Fibroblast of skin of abdomen (primary cell): ENCODE measurements around the gene EFTUD2.

Experiments used
- DNase-seq: peaks from one replicate; pipeline ENCODE4 v3.0.0-alpha.2; 2013

EFTUD2 gene

GRCh38 chr17:44910231-44911106 lies 11.2 kb upstream of the EFTUD2 start:
- no peak for DNase-seq

- peak; percentile 83 for DNase-seq
Measured at GRCh38 chr17:44909681-44910144, 10.5 kb upstream of the EFTUD2 start.

GRCh38 chr17:44908761-44909326 lies 9.6 kb upstream of the EFTUD2 start:
- DNase-seq, result no peak

GRCh38 chr17:44907729-44908470 lies 8.7 kb upstream of the EFTUD2 start:
- DNase-seq, result no peak

GRCh38 chr17:44906763-44907728 lies 7.8 kb upstream of the EFTUD2 start:
- no peak for DNase-seq

GRCh38 chr17:44906010-44906646 lies 6.9 kb upstream of the EFTUD2 start:
- peak; percentile 95 for DNase-seq

- DNase-seq, result no peak
Measured at GRCh38 chr17:44905006-44906000, 6.1 kb upstream of the EFTUD2 start.

- no peak for DNase-seq
Measured at GRCh38 chr17:44904001-44904984, 5.0 kb upstream of the EFTUD2 start.

GRCh38 chr17:44903012-44903685 lies 3.9 kb upstream of the EFTUD2 start:
- DNase-seq, result no peak

- no peak for DNase-seq
Measured at GRCh38 chr17:44902135-44902760, 3.0 kb upstream of the EFTUD2 start.

GRCh38 chr17:44901411-44901921 lies 2.2 kb upstream of the EFTUD2 start:
- no peak for DNase-seq

GRCh38 chr17:44900894-44901293 lies 1.6 kb upstream of the EFTUD2 start:
- peak; percentile 72 for DNase-seq

GRCh38 chr17:44898768-44899073 lies 524 bp downstream of the EFTUD2 start:
- no peak for DNase-seq

GRCh38 chr17:44894642-44895041 lies 4.6 kb downstream of the EFTUD2 start:
- no peak for DNase-seq

GRCh38 chr17:44892250-44892649 lies 7.0 kb downstream of the EFTUD2 start:
- DNase-seq, result no peak

GRCh38 chr17:44889003-44889402 lies 10.2 kb downstream of the EFTUD2 start:
- DNase-seq, result no peak

- DNase-seq, result no peak
Measured at GRCh38 chr17:44887971-44888954, 11.0 kb downstream of the EFTUD2 start.
